Kidney epithelial cell (primary cell): Measurements from ENCODE around the gene MED22. TPM values are rescaled to one million over a fixed set of nuclear protein-coding genes. Genes with fewer than 3 reads are reported as not detected.

Experiments used
- DNase-seq: peaks from one replicate; pipeline ENCODE4 v3.0.0-alpha.2; 2010; ENCODE audit warnings: low read depth
- H3K27me3 ChIP-seq: 2 replicates; pipeline ENCODE4 v1.6.0; 2011; ENCODE audit warnings: low read length; ENCODE audit not compliant: control insufficient read depth, insufficient read depth
- H3K36me3 ChIP-seq: 2 replicates; pipeline ENCODE4 v1.5.1; 2011; ENCODE audit warnings: low read length; ENCODE audit not compliant: control insufficient read depth, insufficient read depth
- H3K4me3 ChIP-seq: 2 replicates; pipeline ENCODE4 v1.5.1; 2011; ENCODE audit warnings: low read depth, mild to moderate bottlenecking, control low read depth, low read length
- CTCF ChIP-seq: IDR thresholded peaks from 2 replicates; pipeline ENCODE4 v1.5.1; 2011; ENCODE audit warnings: mild to moderate bottlenecking, moderate library complexity, low read length, control low read depth, inconsistent platforms; ENCODE audit not compliant: insufficient read depth, poor library complexity, severe bottlenecking
- total RNA-seq: library from RNA; depleted of rRNA; stranded (reverse); fragments of >200 nt; gene quantifications from 2 replicates; pipeline ENCODE4 v1.2.3, GENCODE V29; 2015

MED22 gene
- total RNA-seq, 1 donor from 2014 or later, result 51.8 TPM

DNA sequence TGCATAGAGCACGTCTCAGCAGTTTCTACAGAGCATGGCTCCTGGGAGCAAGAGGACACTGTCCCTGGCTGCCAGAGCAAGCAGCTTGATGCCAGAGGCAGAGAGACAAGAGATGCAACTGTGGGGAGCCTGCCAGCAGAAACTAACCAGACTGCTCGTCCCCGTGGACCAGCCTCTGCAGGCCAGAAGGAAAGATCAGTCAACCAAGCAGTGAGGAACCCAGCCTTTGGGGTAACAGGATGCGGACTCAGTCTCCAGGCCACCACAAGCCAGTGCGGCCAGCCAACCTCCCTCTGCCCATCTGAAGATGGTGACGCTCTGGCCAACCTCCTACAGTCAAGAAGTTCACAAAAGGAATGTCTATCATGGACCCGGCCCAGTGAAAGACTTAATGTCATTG lies 24.2 kb upstream of the MED22 start:
- no peak for DNase-seq
- TF ChIP-seq CTCF, result no peak
- no peak overlapping the region for H3K4me3 ChIP-seq
- H3K36me3 ChIP-seq, result peaks cover 2% of the 10 kb centered on the region
- no peaks in the 10 kb centered on the region for H3K27me3 ChIP-seq

- Histone ChIP-seq H3K4me3 (no peak overlapping the region), H3K27me3 (no peaks in the 10 kb centered on the region), H3K36me3 (peaks cover 2% of the 10 kb centered on the region)
- DNase-seq, result no peak
- TF ChIP-seq CTCF, result no peak
Observed at GRCh38 chr9:133371261-133371711, 23.4 kb upstream of the MED22 start.

- Histone ChIP-seq H3K36me3 (peaks cover 2% of the 10 kb centered on the region), H3K4me3 (no peak overlapping the region), H3K27me3 (no peaks in the 10 kb centered on the region)
- TF ChIP-seq CTCF, result no peak
- no peak for DNase-seq
Observed at GRCh38 chr9:133370685-133371084, 22.8 kb upstream of the MED22 start.

GRCh38 chr9:133369933-133370332 lies 22.0 kb upstream of the MED22 start:
- H3K27me3 ChIP-seq, result no peaks in the 10 kb centered on the region
- H3K36me3 ChIP-seq, result peaks cover 2% of the 10 kb centered on the region
- no peak for TF ChIP-seq CTCF
- no peak overlapping the region for H3K4me3 ChIP-seq
- no peak for DNase-seq

DNA sequence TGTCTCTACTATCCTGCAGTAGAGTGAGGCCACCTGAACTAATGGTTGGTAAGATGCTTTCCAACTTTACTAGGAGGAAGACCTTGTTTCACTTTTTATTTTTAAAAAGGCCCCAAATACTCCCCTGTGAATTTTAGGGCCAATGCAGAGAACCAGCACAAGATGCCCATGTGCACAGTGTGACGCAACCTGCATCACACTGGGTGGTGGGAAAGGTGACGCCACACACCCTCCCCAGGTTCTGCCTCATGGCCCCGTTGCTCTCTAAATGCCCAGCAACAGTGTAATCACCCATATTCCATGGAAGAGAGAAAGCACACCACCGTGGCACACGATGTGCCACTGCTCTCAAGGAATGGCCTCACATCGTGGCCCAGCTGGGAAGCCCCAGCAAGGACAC lies 21.5 kb upstream of the MED22 start:
- H3K36me3 ChIP-seq, result peaks cover 2% of the 10 kb centered on the region
- no peak overlapping the region for H3K4me3 ChIP-seq
- TF ChIP-seq CTCF, result no peak
- no peak for DNase-seq
- no peaks in the 10 kb centered on the region for H3K27me3 ChIP-seq

DNA sequence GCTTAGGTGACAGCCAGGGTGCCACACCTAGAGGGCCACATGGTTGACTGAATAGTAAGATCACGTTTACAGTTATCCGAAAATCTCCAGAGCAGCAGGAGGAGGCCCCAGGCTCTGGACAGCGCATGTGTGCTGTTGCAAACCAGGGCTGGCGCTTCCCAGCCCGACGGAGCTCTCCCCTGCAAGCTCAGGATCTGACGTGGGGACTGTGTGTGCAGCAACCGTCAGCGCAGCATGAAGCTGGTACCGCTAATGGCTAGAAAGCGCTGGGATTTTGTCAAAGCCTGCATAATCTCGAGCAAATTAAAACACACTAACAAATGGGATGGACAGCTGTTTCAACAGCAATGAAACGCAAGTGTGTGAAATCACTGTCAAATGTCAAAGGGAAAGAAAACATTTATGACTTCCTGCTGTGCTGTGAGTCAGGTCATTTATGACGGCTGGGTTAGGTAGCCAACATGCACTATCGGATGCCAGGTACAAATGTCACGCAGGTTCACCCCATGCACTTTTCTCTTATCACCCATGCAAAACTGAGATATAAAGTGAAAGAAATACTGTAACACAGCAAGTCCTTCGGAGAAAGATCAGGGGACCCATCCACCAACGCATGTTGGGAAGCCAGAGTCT lies 20.4 kb upstream of the MED22 start:
- no peaks in the 10 kb centered on the region for H3K27me3 ChIP-seq
- peaks cover 2% of the 10 kb centered on the region for H3K36me3 ChIP-seq
- no peak overlapping the region for H3K4me3 ChIP-seq
- no peak for DNase-seq
- TF ChIP-seq CTCF, result no peak
